Adrenal gland (tissue), 12 donors: Measurements from ENCODE around the gene FARP2. TPM values are rescaled to one million over a fixed set of nuclear protein-coding genes. Genes with fewer than 3 reads are reported as not detected.
"Not testable (repeated sequence)": the region's sequence is repeated elsewhere in the genome, so short reads cannot be mapped to it uniquely, and the experiment has no call there.

Experiments used
- DNase-seq, 7 donors: peaks; one replicate each; pipeline ENCODE4 v3.0.0-alpha.2; 2019 to 2020
- H3K27ac ChIP-seq, 5 donors: fragments of 200-600 bp; sonication (generic) in 4 of 5; 1 replicate in 3 of 5; 2 replicates in 2 of 5; pipeline versions ENCODE4 v1.5.1 to v1.8.0; 2016 to 2020; ENCODE audit warnings: mild to moderate bottlenecking in 1 of 5
- H3K27me3 ChIP-seq: fragments of 200-600 bp; 2 replicates; pipeline ENCODE4 v1.8.0; 2021
- H3K36me3 ChIP-seq, 2 donors: fragments of 200-600 bp; replicated peaks in 1 of 2; 1 replicate in 1 of 2; 2 replicates in 1 of 2; pipeline versions ENCODE4 v1.5.1 to v1.8.0; 2018 to 2022
- H3K4me1 ChIP-seq, 2 donors: fragments of 200-600 bp; replicated peaks in 1 of 2; 1 replicate in 1 of 2; 2 replicates in 1 of 2; pipeline versions ENCODE4 v1.5.1 to v1.8.0; 2018 to 2021
- H3K4me3 ChIP-seq, 4 donors: fragments of 200-600 bp; sonication (generic) in 3 of 4; one replicate each; pipeline ENCODE4 v1.5.1; 2016 to 2018
- H3K9me3 ChIP-seq, 3 donors: fragments of 200-600 bp; sonication (generic) in 1 of 3; replicated peaks in 1 of 3; 1 replicate in 2 of 3; 2 replicates in 1 of 3; pipeline versions ENCODE4 v1.5.1 to v1.8.0; 2016 to 2021
- CTCF ChIP-seq, 6 experiments: fragments of 450-650 bp in 4 of 6; fragments of 200-600 bp in 2 of 6; sonication (generic) in 1 of 6; IDR thresholded peaks; 1 replicate in 5 of 6; 2 replicates in 1 of 6; pipeline versions ENCODE4 v1.5.1 to v1.8.0; 2016 to 2021; ENCODE audit warnings: antibody characterized with exemption in 6 of 6, mild to moderate bottlenecking in 2 of 6, moderate library complexity in 1 of 6
- POLR2A ChIP-seq, 2 donors: fragments of 450-650 bp; IDR thresholded peaks; one replicate each; pipeline ENCODE4 v1.6.1; 2017; ENCODE audit warnings: antibody characterized with exemption in 2 of 2, mild to moderate bottlenecking in 2 of 2, moderate library complexity in 1 of 2
- whole genome bisulfite sequencing, 4 donors: extraction: QIAGEN DNeasy Blood & Tissue Kit in 2 of 4; methylation state at CpG; one replicate each; pipeline versions ENCODE4 v1.1.5 to v1.1.7; 2013 to 2017; 5-methylcytosine and 5-hydroxymethylcytosine counted together
- intact Hi-C, 2 donors: fragments of 100-400 bp; cut with DNase I; formaldehyde crosslinking; loops; one replicate each; pipeline versions ENCODE4 v1.14.1 to v1.15.0; 2022 to 2023
- polyA plus RNA-seq, 3 donors: library from polyadenylated mRNA; stranded (reverse); fragments of 200-250 nt in 2 of 3; fragments of 350-450 nt in 1 of 3; fragmentation: Illumina TruSeq in 1 of 3; extraction: RNeasy Lipid Tissue Mini Kit (QIAGEN cat#74804) in 1 of 3; gene quantifications; one replicate each; pipeline ENCODE4 v1.2.3, GENCODE V29; 2013 to 2014
- total RNA-seq, 9 donors: library from RNA; depleted of rRNA in 4 of 9; stranded (reverse); fragments of >200 nt in 4 of 9; fragments of 120-200 nt in 1 of 9; fragmentation: NEBNext Ultra II Directional in 1 of 9; extraction: Animal tissue kit (Norgen Biotek cat#: 25700) in 1 of 9; gene quantifications; one replicate each; pipeline versions ENCODE4 v1.1.0 to v1.2.4, GENCODE V29; 2013 to 2023
- donor health status: healthy with polysubstance abuse.
- donor health status: Bipolar disorder and iron deficiency.
- donor health status: DM: yes; HTN: yes; CAD: no.
- donor health status: DM: no; HTN: no; CAD: no.
- donor health status: DM: no; HTN: no; CAD: no.
- donor health status: DM: yes; HTN: yes; CAD: no.

Gene FARP2
- total and polyA plus RNA-seq, 12 donors, result 17.3 to 66.8 (median 37.8) TPM

GRCh38 chr2:241413929-241414580, 58.0 kb downstream of the FARP2 start:
- Histone ChIP-seq H3K36me3 (peaks cover 0 to 33% of the 10 kb centered on the region in 2 donors), H3K4me3 (no peak overlapping the region), H3K27ac (no peak overlapping the region), H3K27me3 (no peaks in the 10 kb centered on the region), H3K4me1 (peaks cover 9 to 15% of the 10 kb centered on the region in 2 donors), H3K9me3 (no peaks in the 10 kb centered on the region)
- intact Hi-C loops, result no loop called here
- peak in 3 of 7 donors; percentile 21 to 66 (median 21) for DNase-seq
- TF ChIP-seq POLR2A (IDR thresholded peaks at IDR 0.05), result no peak
- TF ChIP-seq CTCF (IDR thresholded peaks at IDR 0.05), result no peak
- WGBS, 4 donors, result 81 to 90% (median 87%) methylated on average over 7 of the region's 7 CpGs

- DNase-seq, result no peak
- Histone ChIP-seq H3K36me3 (peaks cover 0 to 33% of the 10 kb centered on the region in 2 donors), H3K27ac (no peak overlapping the region), H3K4me3 (no peak overlapping the region), H3K9me3 (no peaks in the 10 kb centered on the region), H3K27me3 (no peaks in the 10 kb centered on the region), H3K4me1 (peaks cover 9 to 15% of the 10 kb centered on the region in 2 donors)
- 81 to 95% (median 90%) methylated on average over 2 to 3 of the region's 3 CpGs for WGBS, 4 donors
- intact Hi-C loops, result no loop called here
- no peak for TF ChIP-seq CTCF (IDR thresholded peaks at IDR 0.05)
- no peak for TF ChIP-seq POLR2A (IDR thresholded peaks at IDR 0.05)
These were observed 59.1 kb downstream of the FARP2 start for GRCh38 chr2:241415196-241415595.

- TF ChIP-seq POLR2A (IDR thresholded peaks at IDR 0.05) (no peak), CTCF (IDR thresholded peaks at IDR 0.05) (no peak)
- H3K27ac ChIP-seq, result no peak overlapping the region
- intact Hi-C loops, result no loop called here
- no peak for DNase-seq
- WGBS, 4 donors, result 88 to 92% (median 89%) methylated on average over 6 of the region's 6 CpGs
- no peak overlapping the region for H3K4me3 ChIP-seq
- no peaks in the 10 kb centered on the region for H3K27me3 ChIP-seq
- H3K36me3 ChIP-seq, result peaks cover 0 to 44% of the 10 kb centered on the region in 2 donors
- no peaks in the 10 kb centered on the region for H3K4me1 ChIP-seq
- no peaks in the 10 kb centered on the region for H3K9me3 ChIP-seq
These were observed 61.5 kb downstream of the FARP2 start for GRCh38 chr2:241417626-241418025.

- intact Hi-C loops, result no loop called here
- TF ChIP-seq POLR2A (IDR thresholded peaks at IDR 0.05), result no peak
- no peak for TF ChIP-seq CTCF (IDR thresholded peaks at IDR 0.05)
- Histone ChIP-seq H3K27me3 (no peaks in the 10 kb centered on the region), H3K36me3 (peaks cover 0 to 30% of the 10 kb centered on the region in 2 donors), H3K9me3 (peaks cover 0 to 4% (median 0%) of the 10 kb centered on the region in 3 donors), H3K4me1 (no peaks in the 10 kb centered on the region), H3K27ac (no peak overlapping the region), H3K4me3 (no peak overlapping the region)
- DNase-seq, result no peak
- WGBS, 4 donors, result 92 to 100% (median 96%) methylated on average over 3 of the region's 3 CpGs
These were observed 65.2 kb downstream of the FARP2 start for GRCh38 chr2:241421330-241421729.

GRCh38 chr2:241421942-241422341, 65.9 kb downstream of the FARP2 start:
- H3K27me3 ChIP-seq, intact Hi-C loops, H3K27ac ChIP-seq, H3K4me1 ChIP-seq, DNase-seq, H3K4me3 ChIP-seq, H3K9me3 ChIP-seq: not testable (repeated sequence)
- H3K36me3 ChIP-seq, result peaks cover 0 to 26% of the 10 kb centered on the region in 2 donors
- 96 to 99% (median 98%) methylated on average over 5 of the region's 5 CpGs for WGBS, 4 donors
